Breast epithelium (tissue), 3 donors: ENCODE data around the gene PLA2G12B.

ENCODE experiments used
- POLR2A ChIP-seq: fragments of 450-650 bp; IDR thresholded peaks from one replicate; pipeline ENCODE4 v1.6.1; 2016; ENCODE audit warnings: antibody characterized with exemption, mild to moderate bottlenecking, moderate library complexity
- POLR2AphosphoS5 ChIP-seq, 3 donors: sonication (generic); formaldehyde crosslinking; IDR thresholded peaks; one replicate each; pipeline ENCODE4 v1.6.1; 2017; ENCODE audit warnings: antibody characterized with exemption in 3 of 3
- TF ChIP-seq, protein P1 (sequence below), 3 donors: fragments of 450-650 bp; IDR thresholded peaks; one replicate each; pipeline ENCODE4 v1.5.1; 2016 to 2017; ENCODE audit warnings: antibody characterized with exemption in 3 of 3, mild to moderate bottlenecking in 3 of 3, moderate library complexity in 3 of 3

GRCh38 chr10:72918352-72918751 is 36.3 kb downstream of the PLA2G12B start:
- TF ChIP-seq, protein P1, sequence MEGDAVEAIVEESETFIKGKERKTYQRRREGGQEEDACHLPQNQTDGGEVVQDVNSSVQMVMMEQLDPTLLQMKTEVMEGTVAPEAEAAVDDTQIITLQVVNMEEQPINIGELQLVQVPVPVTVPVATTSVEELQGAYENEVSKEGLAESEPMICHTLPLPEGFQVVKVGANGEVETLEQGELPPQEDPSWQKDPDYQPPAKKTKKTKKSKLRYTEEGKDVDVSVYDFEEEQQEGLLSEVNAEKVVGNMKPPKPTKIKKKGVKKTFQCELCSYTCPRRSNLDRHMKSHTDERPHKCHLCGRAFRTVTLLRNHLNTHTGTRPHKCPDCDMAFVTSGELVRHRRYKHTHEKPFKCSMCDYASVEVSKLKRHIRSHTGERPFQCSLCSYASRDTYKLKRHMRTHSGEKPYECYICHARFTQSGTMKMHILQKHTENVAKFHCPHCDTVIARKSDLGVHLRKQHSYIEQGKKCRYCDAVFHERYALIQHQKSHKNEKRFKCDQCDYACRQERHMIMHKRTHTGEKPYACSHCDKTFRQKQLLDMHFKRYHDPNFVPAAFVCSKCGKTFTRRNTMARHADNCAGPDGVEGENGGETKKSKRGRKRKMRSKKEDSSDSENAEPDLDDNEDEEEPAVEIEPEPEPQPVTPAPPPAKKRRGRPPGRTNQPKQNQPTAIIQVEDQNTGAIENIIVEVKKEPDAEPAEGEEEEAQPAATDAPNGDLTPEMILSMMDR (IDR thresholded peaks at IDR 0.05), result no peak
- TF ChIP-seq POLR2AphosphoS5 (IDR thresholded peaks at IDR 0.05) (no peak), POLR2A (no peak)
